Right lung (tissue), 5 donors: ENCODE data around the gene RNF169. TPM values are rescaled to one million over a fixed set of nuclear protein-coding genes. Genes with fewer than 3 reads are reported as not detected.

ENCODE experiments used
- DNase-seq, 2 donors: peaks; one replicate each; pipeline ENCODE4 v3.0.0-alpha.2; 2013
- polyA plus RNA-seq, 5 donors: library from polyadenylated mRNA; unstranded; fragments of 120-200 nt; gene quantifications; one replicate each; pipeline versions ENCODE4 v1.2.1 to v1.2.3, GENCODE V29; 2013; ENCODE audit warnings: inconsistent platforms in 1 of 5, low replicate concordance in 1 of 5; ENCODE audit not compliant: insufficient read length in 5 of 5, insufficient read depth in 1 of 5

The RNF169 gene
- polyA plus RNA-seq, 5 donors, result 14.6 to 23.5 (median 21.6) TPM

DNA sequence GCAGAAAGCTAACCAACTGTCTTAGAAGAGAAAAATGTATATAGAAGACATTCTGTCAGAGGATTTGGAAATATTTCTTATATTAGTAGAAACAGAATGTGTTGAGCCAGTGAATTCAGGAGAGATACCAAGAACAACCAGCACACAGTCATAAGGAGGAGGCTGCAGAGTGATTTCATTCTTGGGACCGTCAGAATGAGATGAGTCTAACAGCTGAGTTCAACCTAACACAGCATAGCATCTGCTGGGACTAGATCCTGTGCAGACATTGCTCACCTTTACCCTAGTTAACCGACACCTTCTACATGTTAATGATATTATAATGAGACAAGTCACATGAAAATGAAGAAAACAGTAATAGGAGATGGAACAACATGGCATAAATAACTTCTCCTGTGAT lies 114.8 kb downstream of the RNF169 start:
- no peak for DNase-seq

DNA sequence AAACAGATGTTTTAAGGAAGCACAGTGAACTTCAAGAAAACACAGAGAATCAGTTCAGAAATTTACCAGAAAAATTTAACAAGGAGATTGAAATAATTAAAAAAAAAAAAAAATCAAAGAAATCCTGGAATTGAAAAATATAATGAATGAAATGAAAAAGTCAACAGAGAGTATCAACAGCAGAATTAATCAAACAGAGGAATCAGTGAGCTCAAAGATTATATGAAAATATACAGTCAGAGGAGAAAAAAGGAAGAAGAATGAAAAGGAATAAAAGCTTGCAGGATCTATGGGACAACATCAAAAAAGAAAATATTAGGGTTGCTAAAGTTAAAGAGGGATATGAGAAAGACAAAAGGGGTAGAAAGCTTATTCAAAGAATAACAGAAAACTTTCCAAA lies 117.9 kb downstream of the RNF169 start:
- DNase-seq, result no peak

DNA sequence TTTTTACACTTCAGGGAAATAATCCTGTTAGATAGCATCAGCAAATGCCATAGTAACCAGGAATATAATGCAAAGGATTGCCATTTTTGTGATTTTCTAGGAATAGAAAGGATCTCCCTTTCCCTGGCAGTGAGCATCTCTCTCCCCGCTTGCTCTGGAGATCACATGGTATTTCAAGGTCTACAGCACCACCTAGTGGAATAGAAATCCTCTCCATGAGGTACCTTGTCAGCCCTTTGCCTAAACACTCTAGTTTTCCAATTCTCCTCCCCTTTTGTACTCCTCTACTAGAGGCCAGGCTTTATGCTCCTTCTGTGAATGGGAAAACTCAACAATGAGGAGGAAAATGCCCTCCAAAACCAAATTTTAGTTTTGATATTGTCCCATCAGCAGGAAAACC lies 121.8 kb downstream of the RNF169 start:
- no peak for DNase-seq

DNA sequence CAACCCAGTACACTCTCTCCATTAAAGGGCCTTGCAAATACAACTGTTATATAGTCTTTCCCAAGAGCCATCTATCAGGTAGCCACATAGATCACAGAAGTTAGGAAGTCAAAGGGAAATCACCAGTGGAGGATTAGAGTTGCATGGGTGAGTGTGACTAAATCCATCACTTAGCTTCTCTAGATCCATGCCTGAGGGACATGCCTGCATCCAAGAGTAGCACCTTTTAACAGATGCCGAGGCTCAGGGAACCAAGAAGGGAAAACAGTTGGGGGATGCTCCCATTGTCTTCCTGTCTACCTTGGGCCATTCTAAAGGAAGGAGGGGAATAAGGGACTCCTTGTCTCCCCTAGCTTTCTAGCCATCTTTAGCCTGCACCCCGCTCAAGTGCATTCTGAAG lies 122.4 kb downstream of the RNF169 start:
- DNase-seq, result no peak

DNA sequence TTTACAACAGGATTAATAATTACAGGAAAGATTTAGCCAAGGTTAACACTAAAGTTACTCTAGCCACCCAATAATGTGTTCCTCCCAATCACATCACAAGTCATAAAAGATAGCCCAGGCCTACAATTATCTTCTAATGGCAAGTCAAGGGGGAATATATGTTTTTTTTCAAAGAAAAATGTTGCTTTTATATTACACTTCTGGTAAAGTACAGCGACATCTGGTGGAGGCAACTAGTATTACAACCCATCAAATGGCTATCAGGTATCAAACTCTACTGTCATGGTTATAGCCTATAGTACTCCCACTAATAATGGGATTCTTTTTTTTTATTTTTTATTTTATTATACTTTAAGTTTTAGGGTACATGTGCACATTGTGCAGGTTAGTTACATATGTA lies 128.5 kb downstream of the RNF169 start:
- no peak for DNase-seq

Other genes starting within 250 kb of the RNF169 start
- gene POLD3, start 156.3 kb upstream of the RNF169 start, polyA plus RNA-seq, result 10 to 100 TPM; 25.5 to 43.3 (median 35.3) TPM
- gene CHRDL2, start 17.4 kb upstream of the RNF169 start, polyA plus RNA-seq, result under 1 TPM; 0.26 to 0.73 (median 0.58) TPM
- gene XRRA1, start 200.2 kb downstream of the RNF169 start, polyA plus RNA-seq, result 10 to 100 TPM; 13.0 to 19.3 (median 17.5) TPM
- gene SPCS2, start 200.4 kb downstream of the RNF169 start, polyA plus RNA-seq, result 100 to 1,000 TPM; 163 to 210 (median 199) TPM
- 10 to 100 TPM; 11.6 to 16.1 (median 14.3) TPM for gene NEU3, start 240.1 kb downstream of the RNF169 start, polyA plus RNA-seq